22Rv1 (cell line): ENCODE data around the gene RASD2.

ENCODE experiments used
- H3K27ac ChIP-seq: fragments of 450-650 bp; 2 replicates; pipeline ENCODE4 v1.5.1; 2017
- ZFX ChIP-seq: fragments of 450-650 bp; IDR thresholded peaks from 2 replicates; pipeline ENCODE4 v1.6.1; 2017; ENCODE audit warnings: antibody characterized with exemption, borderline replicate concordance
- TF ChIP-seq, protein P1 (sequence below): fragments of 450-650 bp; IDR thresholded peaks from 2 replicates; pipeline ENCODE4 v1.5.1; 2017; ENCODE audit warnings: mild to moderate bottlenecking

RASD2 gene

GRCh38 chr22:35538801-35539321, 1.8 kb upstream of the RASD2 start:
- TF ChIP-seq, protein P1, sequence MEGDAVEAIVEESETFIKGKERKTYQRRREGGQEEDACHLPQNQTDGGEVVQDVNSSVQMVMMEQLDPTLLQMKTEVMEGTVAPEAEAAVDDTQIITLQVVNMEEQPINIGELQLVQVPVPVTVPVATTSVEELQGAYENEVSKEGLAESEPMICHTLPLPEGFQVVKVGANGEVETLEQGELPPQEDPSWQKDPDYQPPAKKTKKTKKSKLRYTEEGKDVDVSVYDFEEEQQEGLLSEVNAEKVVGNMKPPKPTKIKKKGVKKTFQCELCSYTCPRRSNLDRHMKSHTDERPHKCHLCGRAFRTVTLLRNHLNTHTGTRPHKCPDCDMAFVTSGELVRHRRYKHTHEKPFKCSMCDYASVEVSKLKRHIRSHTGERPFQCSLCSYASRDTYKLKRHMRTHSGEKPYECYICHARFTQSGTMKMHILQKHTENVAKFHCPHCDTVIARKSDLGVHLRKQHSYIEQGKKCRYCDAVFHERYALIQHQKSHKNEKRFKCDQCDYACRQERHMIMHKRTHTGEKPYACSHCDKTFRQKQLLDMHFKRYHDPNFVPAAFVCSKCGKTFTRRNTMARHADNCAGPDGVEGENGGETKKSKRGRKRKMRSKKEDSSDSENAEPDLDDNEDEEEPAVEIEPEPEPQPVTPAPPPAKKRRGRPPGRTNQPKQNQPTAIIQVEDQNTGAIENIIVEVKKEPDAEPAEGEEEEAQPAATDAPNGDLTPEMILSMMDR, result peak; percentile 62
- TF ChIP-seq ZFX, result no peak
- H3K27ac ChIP-seq, result no peak overlapping the region

DNA sequence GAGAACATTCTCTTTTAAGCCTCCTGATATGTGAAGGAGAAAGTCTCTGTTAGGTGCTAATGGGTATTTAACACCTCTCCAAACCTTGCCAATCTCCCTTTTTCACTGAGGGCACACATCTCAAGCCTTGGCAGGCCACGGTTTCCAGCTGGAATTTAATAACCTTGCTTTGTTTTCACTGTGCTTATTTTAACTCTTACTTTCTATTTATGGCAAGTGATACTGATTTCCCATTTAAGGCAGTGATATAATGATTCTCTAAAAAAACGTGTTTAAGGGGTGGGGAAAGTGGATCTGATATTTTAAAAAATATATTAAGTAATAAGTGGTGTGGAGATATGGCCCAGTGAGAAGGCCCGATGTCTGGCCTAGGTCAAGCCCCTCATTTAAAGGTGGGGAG, 1.1 kb upstream of the RASD2 start:
- no peak for TF ChIP-seq ZFX
- TF ChIP-seq, protein P1, result no peak
- no peak overlapping the region for H3K27ac ChIP-seq

- no peak for TF ChIP-seq ZFX
- TF ChIP-seq, protein P1, result no peak
- H3K27ac ChIP-seq, result no peak overlapping the region
Measured at GRCh38 chr22:35539910-35540594, 579 bp upstream of the RASD2 start.

DNA sequence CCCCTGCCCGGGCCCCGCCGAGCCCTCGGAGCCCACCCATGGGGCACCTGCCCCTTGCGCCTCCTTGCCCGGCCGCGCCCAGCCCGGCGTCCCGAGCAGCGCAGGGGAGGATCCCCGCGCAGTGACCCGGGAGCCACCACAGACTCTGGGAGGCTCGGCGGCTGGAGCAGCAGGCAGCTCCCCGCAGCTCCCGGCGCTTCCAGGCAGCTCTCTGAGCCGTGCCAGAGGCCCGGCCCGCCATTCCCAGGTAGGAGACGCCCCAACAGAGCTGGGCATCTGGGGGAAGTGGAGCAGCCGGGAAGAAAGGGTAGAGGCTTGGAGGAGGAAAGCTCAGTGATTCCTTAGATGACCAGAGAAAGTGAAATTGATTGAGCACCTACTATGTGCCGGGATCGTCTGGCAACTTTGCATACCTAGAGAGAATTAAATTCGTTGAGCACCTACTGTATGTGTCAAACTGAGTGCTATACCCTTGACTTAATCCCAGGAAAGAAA, 670 bp downstream of the RASD2 start:
- TF ChIP-seq, protein P1, result no peak
- TF ChIP-seq ZFX, result no peak
- no peak overlapping the region for H3K27ac ChIP-seq

DNA sequence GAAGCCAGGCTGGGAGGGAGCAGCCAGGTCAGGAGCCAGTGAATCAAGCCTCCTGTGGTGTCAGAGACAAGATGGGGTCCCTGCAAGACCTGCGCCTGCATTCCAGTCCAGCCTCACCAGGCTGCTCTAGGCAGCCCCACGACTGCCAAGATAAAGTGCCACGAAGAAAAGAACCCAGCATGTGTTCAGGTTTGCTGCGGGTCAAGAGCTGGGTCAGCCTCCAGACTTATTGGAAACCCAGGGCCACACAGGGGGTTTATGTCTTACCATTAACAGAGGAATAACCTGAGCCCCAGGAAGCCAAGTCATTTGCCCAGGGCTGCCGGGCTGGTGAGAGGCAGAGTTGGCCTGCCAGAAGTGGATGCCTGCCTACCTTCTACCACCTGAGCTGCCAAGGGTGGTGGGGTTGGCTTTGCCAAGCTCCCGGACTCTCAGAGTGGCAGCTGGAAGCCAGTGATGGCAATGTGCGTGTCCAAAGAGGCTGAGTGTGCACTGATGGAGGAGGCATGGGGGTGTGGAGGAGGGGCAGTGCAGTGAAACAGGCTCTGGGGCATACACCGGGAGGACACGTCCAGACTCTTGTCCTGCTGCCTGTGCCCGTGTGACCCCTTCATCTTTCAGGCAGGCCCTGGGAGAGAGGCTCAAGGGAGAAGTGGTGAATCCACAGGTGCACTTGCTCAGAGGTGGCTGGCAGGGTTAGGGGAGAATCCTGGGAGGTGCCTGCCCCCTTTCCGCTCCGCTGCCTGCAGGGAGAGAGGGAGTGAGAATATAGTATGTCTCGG, 1.7 kb downstream of the RASD2 start:
- TF ChIP-seq, protein P1, result no peak
- H3K27ac ChIP-seq, result no peak overlapping the region

- TF ChIP-seq, protein P1, result 0 out of 2 replicates have a peak, but pooled peaks have one; percentile 4
- TF ChIP-seq ZFX, result no peak
- no peak overlapping the region for H3K27ac ChIP-seq
Measured at GRCh38 chr22:35542939-35543516, 2.4 kb downstream of the RASD2 start.
